Measurements from ENCODE around the gene FLOT1.

FLOT1 gene

DNA sequence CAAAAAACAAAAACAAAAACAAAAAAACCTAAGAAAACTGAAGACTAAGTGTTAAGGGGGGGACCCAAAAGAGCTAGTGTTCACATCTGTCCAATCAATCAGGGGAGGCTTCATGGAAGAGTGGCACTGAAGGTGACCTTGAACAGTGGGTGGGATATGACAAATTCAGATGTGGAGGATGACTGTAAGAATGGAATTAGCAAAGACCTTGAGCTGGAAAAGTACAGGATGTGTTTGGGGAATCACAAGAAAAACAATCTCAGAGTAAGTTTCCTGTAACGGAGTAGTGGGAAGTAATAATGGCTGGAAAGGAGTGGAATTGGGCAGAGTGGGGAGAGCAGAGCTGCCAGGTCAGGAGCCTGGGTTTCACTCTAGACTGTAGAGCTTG is 4.8 kb upstream of the FLOT1 start:
- Mint-ChIP-seq H3K36me3 (ENCODE audit: low read depth) (peaks cover 3% of the 10 kb centered on the region), H3K4me1 (ENCODE audit: low read depth) (peaks cover 25% of the 10 kb centered on the region), H3K4me3 (no peak overlapping the region), H3K9me3 (no peaks in the 10 kb centered on the region), H3K27me3 (ENCODE audit: low read depth) (no peaks in the 10 kb centered on the region), H3K27ac (no peak overlapping the region)
- no peak for DNase-seq (ENCODE audit: low spot score)

GRCh38 chr6:30744054-30744805 is 1.7 kb upstream of the FLOT1 start, which contains the start of gene IER3:
Gene IER3 (minus strand): TSS chr6:30744547. CDS start chr6:30744518, 29 bp downstream.
- peak; percentile 89 for DNase-seq (ENCODE audit: low spot score)
- Mint-ChIP-seq H3K27me3 (ENCODE audit: low read depth) (no peaks in the 10 kb centered on the region), H3K27ac (peak within 1 kb of the TSS; percentile 92), H3K9me3 (no peaks in the 10 kb centered on the region), H3K4me3 (peak within 1 kb of the TSS; percentile 95), H3K36me3 (ENCODE audit: low read depth) (peaks cover 32% of the 10 kb centered on the region), H3K4me1 (ENCODE audit: low read depth) (peaks cover 45% of the 10 kb centered on the region)

- DNase-seq (ENCODE audit: low spot score): peak; percentile 47
- H3K4me1 Mint-ChIP-seq (ENCODE audit: low read depth): peaks cover 50% of the 10 kb centered on the region
- peak overlapping the region; percentile 92 for H3K27ac Mint-ChIP-seq
- H3K9me3 Mint-ChIP-seq: no peaks in the 10 kb centered on the region
- peak overlapping the region; percentile 95 for H3K4me3 Mint-ChIP-seq
- peaks cover 40% of the 10 kb centered on the region for H3K36me3 Mint-ChIP-seq (ENCODE audit: low read depth)
- H3K27me3 Mint-ChIP-seq (ENCODE audit: low read depth): no peaks in the 10 kb centered on the region
These were observed 889 bp upstream of the FLOT1 start for GRCh38 chr6:30743099-30744053.

GRCh38 chr6:30741789-30742315 is 635 bp downstream of the FLOT1 start:
- no peaks in the 10 kb centered on the region for H3K9me3 Mint-ChIP-seq
- no peak for DNase-seq (ENCODE audit: low spot score)
- H3K36me3 Mint-ChIP-seq (ENCODE audit: low read depth): peaks cover 55% of the 10 kb centered on the region
- H3K4me1 Mint-ChIP-seq (ENCODE audit: low read depth): peaks cover 57% of the 10 kb centered on the region
- H3K27me3 Mint-ChIP-seq (ENCODE audit: low read depth): no peaks in the 10 kb centered on the region
- peak overlapping the region; percentile 95 for H3K4me3 Mint-ChIP-seq
- H3K27ac Mint-ChIP-seq: peak overlapping the region; percentile 78

DNA sequence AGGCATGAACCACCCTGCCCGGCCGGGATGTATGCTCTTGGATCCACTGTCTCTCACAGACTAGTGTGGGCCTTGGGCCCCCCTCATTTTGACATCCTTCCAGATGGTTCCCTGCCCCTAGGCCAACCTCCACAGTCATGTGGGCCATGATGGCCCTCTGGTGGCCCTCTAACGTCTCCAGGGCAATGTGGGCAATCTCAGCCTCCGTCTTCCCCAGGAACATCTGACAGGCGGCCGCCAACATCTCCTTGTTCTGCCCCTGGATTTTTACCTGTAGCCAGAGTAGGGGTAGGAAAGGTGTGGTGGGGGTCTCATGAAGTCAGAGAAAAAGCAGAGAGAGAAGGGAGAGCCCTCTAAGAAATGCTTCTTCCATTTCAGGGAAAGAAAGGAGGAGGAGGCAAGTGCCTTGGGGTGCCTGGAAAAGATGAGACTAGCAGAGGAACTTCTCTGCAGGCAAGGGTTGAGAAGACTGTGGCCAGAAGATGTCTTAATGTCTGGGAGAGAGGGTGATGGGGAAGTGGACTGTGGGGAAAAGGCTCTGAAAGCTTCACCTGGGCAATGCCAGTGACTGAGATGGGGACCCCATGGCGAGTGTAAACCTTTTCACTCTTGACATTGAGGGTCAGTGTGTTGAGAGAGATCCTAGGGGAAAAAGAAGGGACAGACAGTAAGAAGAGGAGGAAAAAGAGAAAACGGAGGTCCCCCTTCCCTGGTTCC is 1.3 kb downstream of the FLOT1 start:
- Mint-ChIP-seq H3K4me3 (peak overlapping the region; percentile 95), H3K9me3 (no peaks in the 10 kb centered on the region), H3K27me3 (ENCODE audit: low read depth) (no peaks in the 10 kb centered on the region), H3K27ac (peak overlapping the region; percentile 78), H3K4me1 (ENCODE audit: low read depth) (peaks cover 60% of the 10 kb centered on the region), H3K36me3 (ENCODE audit: low read depth) (peaks cover 58% of the 10 kb centered on the region)
- no peak for DNase-seq (ENCODE audit: low spot score)

- peak overlapping the region; percentile 21 for H3K27ac Mint-ChIP-seq
- peaks cover 65% of the 10 kb centered on the region for H3K36me3 Mint-ChIP-seq (ENCODE audit: low read depth)
- H3K4me3 Mint-ChIP-seq: peak overlapping the region; percentile 95
- peaks cover 67% of the 10 kb centered on the region for H3K4me1 Mint-ChIP-seq (ENCODE audit: low read depth)
- no peaks in the 10 kb centered on the region for H3K9me3 Mint-ChIP-seq
- H3K27me3 Mint-ChIP-seq (ENCODE audit: low read depth): no peaks in the 10 kb centered on the region
- no peak for DNase-seq (ENCODE audit: low spot score)
These were observed 2.0 kb downstream of the FLOT1 start for GRCh38 chr6:30740540-30740870.

DNA sequence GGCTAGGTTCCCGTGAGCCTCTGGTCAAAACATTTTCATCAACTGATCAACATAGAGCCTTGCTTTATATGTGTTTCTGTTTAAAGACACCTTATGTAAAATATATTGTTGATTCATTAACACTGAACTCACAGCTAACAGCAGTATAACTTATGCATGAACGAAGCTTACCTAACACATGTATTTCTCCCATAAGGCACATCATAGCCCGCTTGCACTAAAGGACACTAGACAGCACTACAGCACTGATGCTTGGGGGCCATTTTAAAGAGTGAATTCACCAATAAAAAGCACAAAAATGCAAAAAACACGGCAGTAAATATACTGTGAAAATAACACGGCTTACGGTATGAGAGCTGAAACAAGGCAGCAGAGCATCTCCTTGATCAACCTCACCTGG is 4.0 kb downstream of the FLOT1 start:
- H3K27me3 Mint-ChIP-seq (ENCODE audit: low read depth): no peaks in the 10 kb centered on the region
- H3K36me3 Mint-ChIP-seq (ENCODE audit: low read depth): peaks cover 71% of the 10 kb centered on the region
- no peak overlapping the region for H3K27ac Mint-ChIP-seq
- peak overlapping the region; percentile 51 for H3K4me3 Mint-ChIP-seq
- peaks cover 62% of the 10 kb centered on the region for H3K4me1 Mint-ChIP-seq (ENCODE audit: low read depth)
- DNase-seq (ENCODE audit: low spot score): no peak
- no peaks in the 10 kb centered on the region for H3K9me3 Mint-ChIP-seq

GRCh38 chr6:30735668-30736314 is 6.7 kb downstream of the FLOT1 start:
- H3K36me3 Mint-ChIP-seq (ENCODE audit: low read depth): peaks cover 71% of the 10 kb centered on the region
- peak overlapping the region; percentile 73 for H3K4me3 Mint-ChIP-seq
- H3K27ac Mint-ChIP-seq: peak overlapping the region; percentile 81
- DNase-seq (ENCODE audit: low spot score): no peak
- H3K9me3 Mint-ChIP-seq: no peaks in the 10 kb centered on the region
- H3K4me1 Mint-ChIP-seq (ENCODE audit: low read depth): peaks cover 57% of the 10 kb centered on the region
- H3K27me3 Mint-ChIP-seq (ENCODE audit: low read depth): no peaks in the 10 kb centered on the region

DNA sequence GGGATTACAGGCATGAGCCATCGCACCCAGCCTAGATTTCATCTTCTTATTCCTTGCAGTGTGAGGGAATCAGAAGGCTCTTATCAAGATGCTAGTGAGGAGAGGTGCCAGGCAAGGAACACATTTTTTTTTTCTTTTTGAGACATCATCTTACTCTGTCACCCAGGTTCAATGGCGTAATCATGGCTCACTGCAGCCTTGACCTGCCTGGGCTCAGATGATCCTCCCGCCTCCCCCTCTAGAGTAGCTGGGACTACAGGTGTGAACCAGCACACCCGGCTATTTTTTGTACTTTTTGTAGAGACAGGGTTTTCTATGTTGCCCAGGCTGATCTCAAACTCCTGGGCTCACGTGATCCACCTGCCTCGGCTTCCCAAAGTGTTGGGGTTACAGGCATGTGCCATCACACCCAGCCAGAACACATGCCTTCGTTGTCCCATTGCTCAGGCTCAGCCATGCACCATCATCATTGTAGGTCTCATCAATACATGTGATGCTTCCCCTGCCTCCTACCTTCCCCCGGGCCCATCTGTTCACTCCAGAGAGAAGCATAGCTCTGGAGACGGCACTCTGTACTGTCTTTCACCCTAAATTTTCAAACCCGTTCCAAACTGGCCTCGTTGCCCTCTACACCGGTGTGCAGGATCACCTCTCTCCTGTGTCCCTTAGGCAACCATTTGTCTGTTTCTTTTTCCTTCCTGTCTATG is 10.1 kb downstream of the FLOT1 start:
- no peak for DNase-seq (ENCODE audit: low spot score)
- peaks cover 45% of the 10 kb centered on the region for H3K4me1 Mint-ChIP-seq (ENCODE audit: low read depth)
- no peaks in the 10 kb centered on the region for H3K9me3 Mint-ChIP-seq
- peak overlapping the region; percentile 43 for H3K27ac Mint-ChIP-seq
- H3K36me3 Mint-ChIP-seq (ENCODE audit: low read depth): peaks cover 55% of the 10 kb centered on the region
- no peaks in the 10 kb centered on the region for H3K27me3 Mint-ChIP-seq (ENCODE audit: low read depth)
- H3K4me3 Mint-ChIP-seq: no peak overlapping the region

GRCh38 chr6:30730601-30731435 is 11.7 kb downstream of the FLOT1 start:
- Mint-ChIP-seq H3K9me3 (no peaks in the 10 kb centered on the region), H3K27ac (peak overlapping the region; percentile 58), H3K36me3 (ENCODE audit: low read depth) (peaks cover 48% of the 10 kb centered on the region), H3K27me3 (ENCODE audit: low read depth) (no peaks in the 10 kb centered on the region), H3K4me3 (peak overlapping the region; percentile 46), H3K4me1 (ENCODE audit: low read depth) (peaks cover 33% of the 10 kb centered on the region)
- DNase-seq (ENCODE audit: low spot score): peak; percentile 72

- no peaks in the 10 kb centered on the region for H3K9me3 Mint-ChIP-seq
- H3K27me3 Mint-ChIP-seq (ENCODE audit: low read depth): no peaks in the 10 kb centered on the region
- no peak for DNase-seq (ENCODE audit: low spot score)
- no peak overlapping the region for H3K4me3 Mint-ChIP-seq
- peaks cover 45% of the 10 kb centered on the region for H3K4me1 Mint-ChIP-seq (ENCODE audit: low read depth)
- H3K36me3 Mint-ChIP-seq (ENCODE audit: low read depth): peaks cover 62% of the 10 kb centered on the region
- H3K27ac Mint-ChIP-seq: no peak overlapping the region
These were observed 14.4 kb downstream of the FLOT1 start for GRCh38 chr6:30727920-30728553.
